CD1c-positive myeloid dendritic cell (primary cell): ENCODE data around the gene CCDC73.

Experiments
- DNase-seq: peaks from one replicate; pipeline ENCODE4 v3.0.0-alpha.2; 2016; ENCODE audit errors: extremely low spot score

The CCDC73 gene

GRCh38 chr11:32586576-32587190 is 207.8 kb downstream of the CCDC73 start:
- peak; percentile 23 for DNase-seq

GRCh38 chr11:32584921-32585320 is 209.5 kb downstream of the CCDC73 start:
- peak; percentile 3 for DNase-seq

- DNase-seq, result peak; percentile 97
These were observed 210.8 kb downstream of the CCDC73 start, which contains the start of gene EIF3M for GRCh38 chr11:32583459-32584271. EIF3M (plus strand) TSS chr11:32583831; CDS start chr11:32583888, 57 bp downstream.

- DNase-seq, result no peak
These were observed 212.9 kb downstream of the CCDC73 start for GRCh38 chr11:32581556-32581955.

- no peak for DNase-seq
These were observed 213.5 kb downstream of the CCDC73 start for GRCh38 chr11:32580967-32581366.

GRCh38 chr11:32576456-32576855 is 218.0 kb downstream of the CCDC73 start:
- DNase-seq, result no peak

GRCh38 chr11:32575070-32575469 is 219.4 kb downstream of the CCDC73 start:
- DNase-seq, result no peak

GRCh38 chr11:32574421-32574820 is 220.0 kb downstream of the CCDC73 start:
- DNase-seq, result no peak

GRCh38 chr11:32573228-32573627 is 221.2 kb downstream of the CCDC73 start:
- no peak for DNase-seq

GRCh38 chr11:32571039-32571438 is 223.4 kb downstream of the CCDC73 start:
- DNase-seq, result no peak

- DNase-seq, result no peak
These were observed 225.1 kb downstream of the CCDC73 start for GRCh38 chr11:32569313-32569881.

- DNase-seq, result no peak
These were observed 227.3 kb downstream of the CCDC73 start for GRCh38 chr11:32567154-32567553.

GRCh38 chr11:32566517-32566916 is 227.9 kb downstream of the CCDC73 start:
- no peak for DNase-seq

- no peak for DNase-seq
These were observed 230.9 kb downstream of the CCDC73 start for GRCh38 chr11:32563600-32563959.

- no peak for DNase-seq
These were observed 231.4 kb downstream of the CCDC73 start for GRCh38 chr11:32562839-32563599.

GRCh38 chr11:32561835-32562234 is 232.6 kb downstream of the CCDC73 start:
- no peak for DNase-seq

- DNase-seq, result no peak
These were observed 238.6 kb downstream of the CCDC73 start for GRCh38 chr11:32555895-32556294.

- DNase-seq, result no peak
These were observed 239.4 kb downstream of the CCDC73 start for GRCh38 chr11:32555091-32555490.
